Astrocyte of the cerebellum (primary cell): ENCODE data around the gene SNX27.

ENCODE experiments used
- DNase-seq: peaks from one replicate; pipeline ENCODE4 v3.0.0-alpha.2; 2011; ENCODE audit warnings: low read depth
- H3K4me3 ChIP-seq: 2 replicates; pipeline ENCODE4 v1.5.1; 2011; ENCODE audit warnings: mild to moderate bottlenecking, low read depth, low read length, moderate library complexity
- in situ Hi-C: cut with HindIII; loops from 2 replicates; pipeline ENCODE4 v1.10.0; 2017; ENCODE audit warnings: low sequenced_read_pairs
- TF ChIP-seq, protein P1 (sequence below): IDR thresholded peaks from 2 replicates; pipeline ENCODE4 v1.5.1; 2012; ENCODE audit warnings: low read length, low read depth, moderate library complexity, mild to moderate bottlenecking; ENCODE audit errors: missing control alignments

Gene SNX27

GRCh38 chr1:151737026-151737425, 125.2 kb downstream of the SNX27 start:
- TF ChIP-seq, protein P1, sequence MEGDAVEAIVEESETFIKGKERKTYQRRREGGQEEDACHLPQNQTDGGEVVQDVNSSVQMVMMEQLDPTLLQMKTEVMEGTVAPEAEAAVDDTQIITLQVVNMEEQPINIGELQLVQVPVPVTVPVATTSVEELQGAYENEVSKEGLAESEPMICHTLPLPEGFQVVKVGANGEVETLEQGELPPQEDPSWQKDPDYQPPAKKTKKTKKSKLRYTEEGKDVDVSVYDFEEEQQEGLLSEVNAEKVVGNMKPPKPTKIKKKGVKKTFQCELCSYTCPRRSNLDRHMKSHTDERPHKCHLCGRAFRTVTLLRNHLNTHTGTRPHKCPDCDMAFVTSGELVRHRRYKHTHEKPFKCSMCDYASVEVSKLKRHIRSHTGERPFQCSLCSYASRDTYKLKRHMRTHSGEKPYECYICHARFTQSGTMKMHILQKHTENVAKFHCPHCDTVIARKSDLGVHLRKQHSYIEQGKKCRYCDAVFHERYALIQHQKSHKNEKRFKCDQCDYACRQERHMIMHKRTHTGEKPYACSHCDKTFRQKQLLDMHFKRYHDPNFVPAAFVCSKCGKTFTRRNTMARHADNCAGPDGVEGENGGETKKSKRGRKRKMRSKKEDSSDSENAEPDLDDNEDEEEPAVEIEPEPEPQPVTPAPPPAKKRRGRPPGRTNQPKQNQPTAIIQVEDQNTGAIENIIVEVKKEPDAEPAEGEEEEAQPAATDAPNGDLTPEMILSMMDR = no peak
- no peak for DNase-seq
- no peak overlapping the region for H3K4me3 ChIP-seq
- in situ Hi-C loops = no loop called here

- no peak overlapping the region for H3K4me3 ChIP-seq
- TF ChIP-seq, protein P1 = no peak
- DNase-seq = no peak
- in situ Hi-C loops = no loop called here
These were observed 125.6 kb downstream of the SNX27 start for GRCh38 chr1:151737479-151737878.

DNA sequence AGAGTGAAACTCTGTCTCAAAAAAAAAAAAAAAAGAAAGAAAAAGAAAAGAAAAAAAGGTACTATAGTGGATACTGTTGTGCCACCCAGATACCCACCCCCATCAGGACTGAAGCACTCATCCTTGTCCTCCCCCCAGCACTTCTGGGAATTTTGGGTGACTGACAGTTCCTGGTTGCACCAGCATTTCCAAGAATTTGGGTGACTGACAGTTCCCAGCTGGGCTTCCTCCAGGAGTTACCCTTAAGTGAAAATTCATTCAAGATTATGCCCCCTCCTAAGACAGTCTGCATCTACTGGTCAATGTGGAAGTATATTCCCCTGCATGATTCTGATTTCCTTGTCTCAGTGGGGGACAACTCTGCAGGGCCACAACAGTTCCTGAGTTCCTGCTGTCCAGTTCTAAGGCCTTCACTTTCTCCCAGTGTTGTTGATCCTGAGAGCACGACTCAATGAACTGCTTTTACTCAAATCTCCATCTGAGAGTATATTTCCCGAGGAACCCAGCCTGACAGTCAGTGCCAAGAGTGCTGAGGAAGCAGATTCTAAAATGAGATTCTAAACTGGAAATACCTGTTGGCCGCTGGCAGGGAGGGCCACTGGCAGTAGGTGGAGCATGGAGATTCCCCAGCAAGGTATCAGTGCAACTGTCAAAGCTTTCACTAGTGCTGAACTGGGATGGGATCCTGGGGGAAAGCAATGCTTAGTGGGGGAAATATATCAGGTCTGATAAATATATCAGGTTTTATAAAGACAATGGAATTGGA, 127.9 kb downstream of the SNX27 start:
- in situ Hi-C loops = no loop called here
- H3K4me3 ChIP-seq = no peak overlapping the region
- TF ChIP-seq, protein P1 = no peak
- DNase-seq = no peak

DNA sequence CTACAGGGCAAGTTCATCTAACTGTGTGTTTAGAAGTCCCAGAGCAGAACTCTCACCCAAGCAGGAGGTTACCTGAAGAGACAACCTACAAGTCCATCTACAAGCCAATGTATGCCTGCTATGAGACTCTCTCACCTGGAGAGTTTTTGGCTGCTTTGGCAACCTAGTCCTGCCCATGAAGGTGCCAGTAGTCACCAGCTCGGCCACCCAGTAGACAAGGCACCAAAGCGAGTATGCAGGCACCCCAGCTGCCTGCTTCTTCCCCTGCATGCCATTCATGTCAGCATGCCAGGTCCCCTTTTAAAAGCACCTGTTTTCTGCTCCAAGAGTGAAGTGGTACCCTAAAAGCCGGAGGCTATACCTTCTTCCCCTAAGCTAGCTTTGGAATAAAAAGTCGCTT, 129.7 kb downstream of the SNX27 start:
- no peak for DNase-seq
- no peak overlapping the region for H3K4me3 ChIP-seq
- TF ChIP-seq, protein P1 = no peak
- in situ Hi-C loops = no loop called here
